Common myeloid progenitor, CD34-positive (primary cell): ENCODE results near the gene COL4A3.

ENCODE experiments used
- CTCF ChIA-PET: fragments of 350-600 bp; sonication (Branson Sonifier 250); formaldehyde crosslinking; loops from one replicate; lab custom pipeline; 2021; ENCODE audit warnings: antibody characterized with exemption; lab: Charles Lee
- POLR2A ChIA-PET: fragments of 350-600 bp; sonication (Branson Sonifier 250); formaldehyde crosslinking; loops from one replicate; lab custom pipeline; 2021; ENCODE audit warnings: antibody characterized with exemption; lab: Charles Lee
- DNase-seq, 3 donors: peaks; one replicate each; pipeline versions ENCODE4 v3.0.0 to v3.0.0-alpha.2; 2013
- H3K27ac ChIP-seq, 2 experiments: 1 replicate in 1 of 2; 2 replicates in 1 of 2; pipeline ENCODE4 v1.7.0; 2013; ENCODE audit warnings: inconsistent platforms in 2 of 2, low read length in 2 of 2, mild to moderate bottlenecking in 2 of 2, low read depth in 1 of 2, moderate library complexity in 1 of 2; ENCODE audit not compliant: severe bottlenecking in 2 of 2, insufficient read depth in 1 of 2, poor library complexity in 1 of 2
- H3K27me3 ChIP-seq, 5 experiments: replicated peaks in 2 of 5; 1 replicate in 3 of 5; 2 replicates in 2 of 5; pipeline versions ENCODE4 v1.6.1 to v1.7.0; 2013; ENCODE audit warnings: low read length in 4 of 5, mild to moderate bottlenecking in 2 of 5, moderate library complexity in 2 of 5, inconsistent platforms in 1 of 5; ENCODE audit not compliant: insufficient read depth in 5 of 5, control insufficient read depth in 4 of 5
- H3K36me3 ChIP-seq, 4 experiments: 1 replicate in 2 of 4; 2 replicates in 2 of 4; pipeline versions ENCODE4 v1.6.1 to v1.7.0; 2013; ENCODE audit warnings: low read length in 3 of 4, control low read depth in 1 of 4, mild to moderate bottlenecking in 1 of 4; ENCODE audit not compliant: control insufficient read depth in 4 of 4, insufficient read depth in 4 of 4
- H3K4me1 ChIP-seq, 4 experiments: 1 replicate in 3 of 4; 2 replicates in 1 of 4; pipeline versions ENCODE4 v1.6.1 to v1.7.1; 2013; ENCODE audit warnings: low read length in 3 of 4, mild to moderate bottlenecking in 3 of 4, control low read depth in 1 of 4, inconsistent platforms in 1 of 4, moderate library complexity in 1 of 4; ENCODE audit not compliant: control insufficient read depth in 4 of 4, insufficient read depth in 4 of 4; ENCODE audit errors: control extremely low read depth in 1 of 4
- H3K4me3 ChIP-seq, 7 experiments: 1 replicate in 4 of 7; 2 replicates in 3 of 7; pipeline versions ENCODE4 v1.5.1 to v1.7.0; 2013; ENCODE audit warnings: mild to moderate bottlenecking in 7 of 7, low read length in 6 of 7, moderate library complexity in 6 of 7, inconsistent platforms in 2 of 7, low read depth in 2 of 7, control low read depth in 1 of 7; ENCODE audit not compliant: insufficient read depth in 4 of 7, control insufficient read depth in 1 of 7; ENCODE audit errors: extremely low read depth in 1 of 7
- H3K9me3 ChIP-seq, 5 experiments: 1 replicate in 4 of 5; 2 replicates in 1 of 5; pipeline versions ENCODE4 v1.6.1 to v1.7.1; 2013; ENCODE audit warnings: low read length in 4 of 5, mild to moderate bottlenecking in 2 of 5, inconsistent platforms in 1 of 5, low read depth in 1 of 5, moderate library complexity in 1 of 5; ENCODE audit not compliant: control insufficient read depth in 4 of 5, insufficient read depth in 2 of 5; ENCODE audit errors: control extremely low read depth in 1 of 5
- WGBS: methylation state at CpG from one replicate; pipeline ENCODE4 v1.1.5; 2013; ENCODE audit not compliant: insufficient coverage; 5-methylcytosine and 5-hydroxymethylcytosine counted together

COL4A3 gene

GRCh38 chr2:227153758-227154486 lies 10.5 kb upstream of the COL4A3 start:
- Histone ChIP-seq H3K27ac (no peak overlapping the region), H3K4me3 (no peak overlapping the region), H3K36me3 (no peaks in the 10 kb centered on the region), H3K27me3 (peaks cover 0 to 12% (median 4%) of the 10 kb centered on the region in 5 experiments), H3K4me1 (no peaks in the 10 kb centered on the region), H3K9me3 (no peaks in the 10 kb centered on the region)
- WGBS, result 95% methylated on average over 3 of the region's 4 CpGs
- DNase-seq, result no peak
- CTCF ChIA-PET, result no interaction called here
- POLR2A ChIA-PET, result no interaction called here

GRCh38 chr2:227154986-227155774 lies 9.2 kb upstream of the COL4A3 start:
- POLR2A ChIA-PET, result no interaction called here
- WGBS, result 90% methylated on average over 6 of the region's 6 CpGs
- DNase-seq, result no peak
- Histone ChIP-seq H3K4me3 (no peak overlapping the region), H3K36me3 (no peaks in the 10 kb centered on the region), H3K4me1 (no peaks in the 10 kb centered on the region), H3K9me3 (peaks cover 0 to 1% (median 0%) of the 10 kb centered on the region in 5 experiments), H3K27ac (no peak overlapping the region), H3K27me3 (peaks cover 0 to 18% (median 9%) of the 10 kb centered on the region in 5 experiments)
- CTCF ChIA-PET, result no interaction called here

- WGBS, result 100% methylated on average over 1 of the region's 2 CpGs
- CTCF ChIA-PET, result no interaction called here
- POLR2A ChIA-PET, result no interaction called here
- no peak for DNase-seq
- Histone ChIP-seq H3K36me3 (no peaks in the 10 kb centered on the region), H3K27me3 (peaks cover 18 to 60% (median 28%) of the 10 kb centered on the region in 5 experiments), H3K27ac (no peak overlapping the region), H3K9me3 (peaks cover 0 to 1% (median 0%) of the 10 kb centered on the region in 5 experiments), H3K4me3 (no peak overlapping the region), H3K4me1 (peaks cover 0 to 21% (median 14%) of the 10 kb centered on the region in 4 experiments)
Observed at GRCh38 chr2:227160164-227160563, 4.3 kb upstream of the COL4A3 start.

GRCh38 chr2:227161947-227162346 lies 2.5 kb upstream of the COL4A3 start:
- peaks cover 23 to 74% (median 39%) of the 10 kb centered on the region in 5 experiments for H3K27me3 ChIP-seq
- CTCF ChIA-PET, result interaction anchor here (0.7 kb wide), 1 partner anchor 32 kb away, joined by 3 read pairs; no protein-coding TSS in a partner anchor
- H3K4me1 ChIP-seq, result peaks cover 0 to 21% (median 14%) of the 10 kb centered on the region in 4 experiments
- POLR2A ChIA-PET, result no interaction called here
- H3K27ac ChIP-seq, result no peak overlapping the region
- no peaks in the 10 kb centered on the region for H3K36me3 ChIP-seq
- no peak for DNase-seq
- peaks cover 0 to 7% (median 3%) of the 10 kb centered on the region in 5 experiments for H3K9me3 ChIP-seq
- no peak overlapping the region for H3K4me3 ChIP-seq

- H3K27me3 ChIP-seq, result peaks cover 23 to 80% (median 37%) of the 10 kb centered on the region in 5 experiments
- peaks cover 0 to 21% (median 14%) of the 10 kb centered on the region in 4 experiments for H3K4me1 ChIP-seq
- no peaks in the 10 kb centered on the region for H3K36me3 ChIP-seq
- peaks cover 0 to 12% (median 4%) of the 10 kb centered on the region in 5 experiments for H3K9me3 ChIP-seq
- peak overlapping the region in 6 of 7 experiments; percentile 15 to 62 (median 34) for H3K4me3 ChIP-seq
- DNase-seq, result peak in 1 of 3 donors; percentile 6
- WGBS, result 2% methylated on average over 15 of the region's 20 CpGs
- H3K27ac ChIP-seq, result no peak overlapping the region
- ChIA-PET CTCF (no interaction called here), POLR2A (no interaction called here)
Observed at GRCh38 chr2:227163485-227163997, 883 bp upstream of the COL4A3 start.

GRCh38 chr2:227164763-227165291 lies 403 bp downstream of the COL4A3 start:
- Histone ChIP-seq H3K9me3 (peaks cover 0 to 11% (median 4%) of the 10 kb centered on the region in 5 experiments), H3K27me3 (peaks cover 23 to 76% (median 35%) of the 10 kb centered on the region in 5 experiments), H3K4me1 (peaks cover 0 to 21% (median 14%) of the 10 kb centered on the region in 4 experiments), H3K27ac (no peak overlapping the region), H3K4me3 (peak overlapping the region in 5 of 7 experiments; percentile 20 to 62 (median 42)), H3K36me3 (no peaks in the 10 kb centered on the region)
- 4% methylated on average over 27 of the region's 38 CpGs for WGBS
- ChIA-PET CTCF (no interaction called here), POLR2A (no interaction called here)
- peak in 1 of 3 donors; percentile 24 for DNase-seq
